Measurements from ENCODE around the gene OR4D10. TPM values are rescaled to one million over a fixed set of nuclear protein-coding genes. Genes with fewer than 3 reads are reported as not detected.
"Not testable (repeated sequence)": the region's sequence is repeated elsewhere in the genome, so short reads cannot be mapped to it uniquely, and the experiment has no call there.

The OR4D10 gene
- not detected for polyA plus RNA-seq (2013, experiment 1 of 4)
- not detected for polyA plus RNA-seq (2013, experiment 2 of 4)
- polyA plus RNA-seq (2013, experiment 3 of 4) = not detected
- 0.08 TPM for polyA plus RNA-seq (2013, experiment 4 of 4)

GRCh38 chr11:59473015-59473414 is at the start of gene OR4D10:
TSS of gene OR4D10 (plus strand) at chr11:59473315. CDS start at chr11:59477430, 4,115 bp downstream.
- H3K27me3 ChIP-seq (ENCODE audit: control insufficient read depth, insufficient read depth, low read length, poor library complexity, severe bottlenecking) = no peaks in the 10 kb centered on the region
- H3K4me3 ChIP-seq (ENCODE audit: insufficient read depth, low read depth, low read length) = no peak within 1 kb of the TSS
- H3K36me3 ChIP-seq (ENCODE audit: control insufficient read depth, insufficient read depth, low read length) = no peaks in the 10 kb centered on the region
- H3K4me1 ChIP-seq (ENCODE audit: control insufficient read depth, insufficient read depth, low read length) = no peaks in the 10 kb centered on the region
- H3K9me3 ChIP-seq (ENCODE audit: control insufficient read depth, low read length) = no peaks in the 10 kb centered on the region
- H3K27ac ChIP-seq (ENCODE audit: insufficient read depth, low read depth, low read length, poor library complexity, severe bottlenecking) = no peak within 1 kb of the TSS

DNA sequence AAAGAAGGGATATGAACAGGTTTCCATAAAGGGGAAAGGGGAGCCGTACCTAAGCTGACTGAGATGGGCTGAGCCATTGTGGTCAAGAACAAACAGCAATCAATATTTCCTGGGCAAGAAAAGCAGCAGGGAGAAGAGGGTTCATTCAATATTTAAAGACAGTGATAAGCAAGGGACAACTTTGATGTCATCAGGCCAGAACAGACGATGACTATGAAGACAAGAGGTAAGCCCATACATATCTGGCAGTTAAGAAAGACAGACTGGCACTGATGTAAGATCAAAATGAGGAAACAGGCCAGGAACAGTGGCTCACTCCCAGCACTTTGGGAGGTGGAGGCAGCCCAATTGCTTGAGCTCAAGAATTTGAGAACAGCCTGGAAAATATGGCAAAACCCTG is 49.3 kb upstream of the OR4D10 start:
- Histone ChIP-seq H3K4me1 (ENCODE audit: control insufficient read depth, insufficient read depth, low read length) (peaks cover 10% of the 10 kb centered on the region), H3K4me3 (ENCODE audit: insufficient read depth, low read depth, low read length) (no peak overlapping the region), H3K27me3 (ENCODE audit: control insufficient read depth, insufficient read depth, low read length, poor library complexity, severe bottlenecking) (no peaks in the 10 kb centered on the region), H3K36me3 (ENCODE audit: control insufficient read depth, insufficient read depth, low read length) (no peaks in the 10 kb centered on the region), H3K9me3 (ENCODE audit: control insufficient read depth, low read length) (no peaks in the 10 kb centered on the region), H3K27ac (ENCODE audit: insufficient read depth, low read depth, low read length, poor library complexity, severe bottlenecking) (no peak overlapping the region)
- WGBS, 2 experiments = 93 to 94% methylated on average over 2 of the region's 2 CpGs

- Histone ChIP-seq H3K9me3 (ENCODE audit: control insufficient read depth, low read length) (no peaks in the 10 kb centered on the region), H3K4me3 (ENCODE audit: insufficient read depth, low read depth, low read length) (no peak overlapping the region), H3K27me3 (ENCODE audit: control insufficient read depth, insufficient read depth, low read length, poor library complexity, severe bottlenecking) (no peaks in the 10 kb centered on the region), H3K36me3 (ENCODE audit: control insufficient read depth, insufficient read depth, low read length) (no peaks in the 10 kb centered on the region), H3K27ac (ENCODE audit: insufficient read depth, low read depth, low read length, poor library complexity, severe bottlenecking) (no peak overlapping the region), H3K4me1 (ENCODE audit: control insufficient read depth, insufficient read depth, low read length) (peaks cover 10% of the 10 kb centered on the region)
- WGBS, 2 experiments = 84 to 87% methylated on average over 4 of the region's 4 CpGs
Measured at GRCh38 chr11:59425131-59425530, 48.0 kb upstream of the OR4D10 start.

- Histone ChIP-seq H3K9me3 (ENCODE audit: control insufficient read depth, low read length) (no peaks in the 10 kb centered on the region), H3K4me1 (ENCODE audit: control insufficient read depth, insufficient read depth, low read length) (peaks cover 10% of the 10 kb centered on the region), H3K27ac (ENCODE audit: insufficient read depth, low read depth, low read length, poor library complexity, severe bottlenecking) (peak within 1 kb of the TSS; percentile 69), H3K27me3 (ENCODE audit: control insufficient read depth, insufficient read depth, low read length, poor library complexity, severe bottlenecking) (no peaks in the 10 kb centered on the region), H3K36me3 (ENCODE audit: control insufficient read depth, insufficient read depth, low read length) (no peaks in the 10 kb centered on the region), H3K4me3 (ENCODE audit: insufficient read depth, low read depth, low read length) (peak within 1 kb of the TSS; percentile 9)
- WGBS, 2 experiments = 7 to 32% methylated on average over 3 to 5 of the region's 5 CpGs
Measured at GRCh38 chr11:59426361-59427067, 46.6 kb upstream of the OR4D10 start, which contains the start of gene OR5A2. TSS of gene OR5A2 (minus strand) at chr11:59426413. CDS start at chr11:59422953, 3,460 bp downstream.

- H3K36me3 ChIP-seq (ENCODE audit: control insufficient read depth, insufficient read depth, low read length) = no peaks in the 10 kb centered on the region
- no peak overlapping the region for H3K27ac ChIP-seq (ENCODE audit: insufficient read depth, low read depth, low read length, poor library complexity, severe bottlenecking)
- H3K4me1 ChIP-seq (ENCODE audit: control insufficient read depth, insufficient read depth, low read length) = peaks cover 10% of the 10 kb centered on the region
- H3K9me3 ChIP-seq (ENCODE audit: control insufficient read depth, low read length) = no peaks in the 10 kb centered on the region
- H3K4me3 ChIP-seq (ENCODE audit: insufficient read depth, low read depth, low read length) = no peak overlapping the region
- no peaks in the 10 kb centered on the region for H3K27me3 ChIP-seq (ENCODE audit: control insufficient read depth, insufficient read depth, low read length, poor library complexity, severe bottlenecking)
Measured at GRCh38 chr11:59427068-59427382, 46.1 kb upstream of the OR4D10 start.

GRCh38 chr11:59429924-59430516 is 43.1 kb upstream of the OR4D10 start:
- H3K9me3 ChIP-seq (ENCODE audit: control insufficient read depth, low read length) = no peaks in the 10 kb centered on the region
- 65 to 66% methylated on average over 4 of the region's 4 CpGs for WGBS, 2 experiments
- H3K27ac ChIP-seq (ENCODE audit: insufficient read depth, low read depth, low read length, poor library complexity, severe bottlenecking) = no peak overlapping the region
- H3K4me1 ChIP-seq (ENCODE audit: control insufficient read depth, insufficient read depth, low read length) = peaks cover 10% of the 10 kb centered on the region
- H3K27me3 ChIP-seq (ENCODE audit: control insufficient read depth, insufficient read depth, low read length, poor library complexity, severe bottlenecking) = no peaks in the 10 kb centered on the region
- H3K4me3 ChIP-seq (ENCODE audit: insufficient read depth, low read depth, low read length) = no peak overlapping the region
- no peaks in the 10 kb centered on the region for H3K36me3 ChIP-seq (ENCODE audit: control insufficient read depth, insufficient read depth, low read length)

DNA sequence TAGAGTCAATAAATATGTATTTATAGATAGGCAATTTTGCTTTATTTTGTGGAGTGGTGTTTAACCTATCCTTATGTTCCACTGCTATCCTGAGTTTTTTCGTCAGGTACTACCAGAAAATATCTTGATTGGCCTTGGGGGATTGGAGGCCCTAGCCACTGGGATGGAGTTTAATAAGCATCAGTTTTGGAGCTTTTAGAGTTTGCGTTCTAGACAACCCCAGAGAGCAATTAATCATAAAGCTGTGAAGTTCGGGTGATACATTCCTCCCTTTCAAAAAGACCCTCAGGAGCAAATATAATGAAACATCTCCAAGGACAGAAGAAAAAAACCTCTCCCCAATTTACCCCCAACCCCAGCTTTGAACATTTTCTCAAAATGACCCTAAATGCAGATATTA is 36.9 kb upstream of the OR4D10 start, which contains the start of gene OR5A1:
Gene OR5A1 (plus strand): TSS at position 301 of the 400 bp plus-strand sequence. CDS start 6,700 bp downstream, outside the sequence.
- no peaks in the 10 kb centered on the region for H3K9me3 ChIP-seq (ENCODE audit: control insufficient read depth, low read length)
- WGBS, 2 experiments = 72 to 78% methylated on average over 3 of the region's 3 CpGs
- H3K4me3 ChIP-seq (ENCODE audit: insufficient read depth, low read depth, low read length) = no peak within 1 kb of the TSS
- H3K27ac ChIP-seq (ENCODE audit: insufficient read depth, low read depth, low read length, poor library complexity, severe bottlenecking) = no peak within 1 kb of the TSS
- H3K27me3 ChIP-seq (ENCODE audit: control insufficient read depth, insufficient read depth, low read length, poor library complexity, severe bottlenecking) = no peaks in the 10 kb centered on the region
- no peaks in the 10 kb centered on the region for H3K4me1 ChIP-seq (ENCODE audit: control insufficient read depth, insufficient read depth, low read length)
- no peaks in the 10 kb centered on the region for H3K36me3 ChIP-seq (ENCODE audit: control insufficient read depth, insufficient read depth, low read length)

GRCh38 chr11:59437770-59438169 is 35.3 kb upstream of the OR4D10 start:
- WGBS, 2 experiments = 89% methylated on average over 7 of the region's 7 CpGs
- Histone ChIP-seq H3K4me3 (ENCODE audit: insufficient read depth, low read depth, low read length) (no peak overlapping the region), H3K36me3 (ENCODE audit: control insufficient read depth, insufficient read depth, low read length) (no peaks in the 10 kb centered on the region), H3K4me1 (ENCODE audit: control insufficient read depth, insufficient read depth, low read length) (no peaks in the 10 kb centered on the region), H3K9me3 (ENCODE audit: control insufficient read depth, low read length) (no peaks in the 10 kb centered on the region), H3K27ac (ENCODE audit: insufficient read depth, low read depth, low read length, poor library complexity, severe bottlenecking) (no peak overlapping the region), H3K27me3 (ENCODE audit: control insufficient read depth, insufficient read depth, low read length, poor library complexity, severe bottlenecking) (no peaks in the 10 kb centered on the region)

- WGBS, 2 experiments = 88% methylated on average over 1 of the region's 1 CpG; no CpG with 5 or more reads in 1 of the 2 experiments
- H3K27me3 ChIP-seq (ENCODE audit: control insufficient read depth, insufficient read depth, low read length, poor library complexity, severe bottlenecking); H3K36me3 ChIP-seq (ENCODE audit: control insufficient read depth, insufficient read depth, low read length); H3K9me3 ChIP-seq (ENCODE audit: control insufficient read depth, low read length); H3K4me3 ChIP-seq (ENCODE audit: insufficient read depth, low read depth, low read length); H3K27ac ChIP-seq (ENCODE audit: insufficient read depth, low read depth, low read length, poor library complexity, severe bottlenecking); H3K4me1 ChIP-seq (ENCODE audit: control insufficient read depth, insufficient read depth, low read length): not testable (repeated sequence)
Measured at GRCh38 chr11:59445624-59446023, 27.5 kb upstream of the OR4D10 start.

- no peak overlapping the region for H3K27ac ChIP-seq (ENCODE audit: insufficient read depth, low read depth, low read length, poor library complexity, severe bottlenecking)
- H3K9me3 ChIP-seq (ENCODE audit: control insufficient read depth, low read length) = no peaks in the 10 kb centered on the region
- no peaks in the 10 kb centered on the region for H3K36me3 ChIP-seq (ENCODE audit: control insufficient read depth, insufficient read depth, low read length)
- H3K27me3 ChIP-seq (ENCODE audit: control insufficient read depth, insufficient read depth, low read length, poor library complexity, severe bottlenecking) = no peaks in the 10 kb centered on the region
- 90 to 91% methylated on average over 1 to 2 of the region's 2 CpGs for WGBS, 2 experiments
- no peak overlapping the region for H3K4me3 ChIP-seq (ENCODE audit: insufficient read depth, low read depth, low read length)
- H3K4me1 ChIP-seq (ENCODE audit: control insufficient read depth, insufficient read depth, low read length) = no peaks in the 10 kb centered on the region
Measured at GRCh38 chr11:59448484-59448883, 24.6 kb upstream of the OR4D10 start.

All from ectodermal cell (in vitro differentiated cells).